Liver (tissue), 9 donors: ENCODE results near the gene SYNGR3. TPM values are rescaled to one million over a fixed set of nuclear protein-coding genes. Genes with fewer than 3 reads are reported as not detected.

Source experiments
- DNase-seq: peaks from one replicate; pipeline ENCODE4 v3.0.0-alpha.2; 2017; ENCODE audit warnings: low spot score
- H3K27ac ChIP-seq, 2 donors: one replicate each; pipeline ENCODE4 v1.7.0; 2013; ENCODE audit warnings: inconsistent platforms in 2 of 2, low read length in 2 of 2, control low read depth in 1 of 2, low read depth in 1 of 2, mild to moderate bottlenecking in 1 of 2
- H3K27me3 ChIP-seq, 4 donors: one replicate each; pipeline versions ENCODE4 v1.6.1 to v1.7.0; 2013; ENCODE audit warnings: low read length in 3 of 4, inconsistent platforms in 1 of 4, mild to moderate bottlenecking in 1 of 4, moderate library complexity in 1 of 4; ENCODE audit not compliant: control insufficient read depth in 4 of 4, insufficient read depth in 4 of 4
- H3K36me3 ChIP-seq, 4 donors: one replicate each; pipeline versions ENCODE4 v1.6.1 to v1.7.0; 2013; ENCODE audit warnings: low read length in 3 of 4, mild to moderate bottlenecking in 3 of 4, low read depth in 1 of 4, moderate library complexity in 1 of 4; ENCODE audit not compliant: control insufficient read depth in 4 of 4, insufficient read depth in 3 of 4
- H3K4me1 ChIP-seq, 4 donors: one replicate each; pipeline versions ENCODE4 v1.6.1 to v1.7.0; 2013; ENCODE audit warnings: low read length in 3 of 4, mild to moderate bottlenecking in 3 of 4, moderate library complexity in 1 of 4; ENCODE audit not compliant: control insufficient read depth in 4 of 4, insufficient read depth in 4 of 4
- H3K4me3 ChIP-seq, 3 donors: one replicate each; pipeline versions ENCODE4 v1.6.1 to v1.7.0; 2013; ENCODE audit warnings: low read length in 3 of 3, control low read depth in 1 of 3, low read depth in 1 of 3, mild to moderate bottlenecking in 1 of 3
- H3K9ac ChIP-seq, 2 donors: one replicate each; pipeline ENCODE4 v1.7.0; 2013; ENCODE audit warnings: low read length in 2 of 2, mild to moderate bottlenecking in 2 of 2, moderate library complexity in 2 of 2, control low read depth in 1 of 2, low read depth in 1 of 2
- H3K9me3 ChIP-seq, 4 donors: one replicate each; pipeline versions ENCODE4 v1.6.1 to v1.7.0; 2013; ENCODE audit warnings: low read length in 3 of 4; ENCODE audit not compliant: control insufficient read depth in 4 of 4
- EGR1 ChIP-seq, 2 donors: IDR thresholded peaks; 2 replicates each; pipeline ENCODE4 v1.6.1; 2016 to 2018; ENCODE audit warnings: antibody characterized with exemption in 2 of 2, low read depth in 2 of 2
- FOXA1 ChIP-seq: IDR thresholded peaks from 2 replicates; pipeline ENCODE4 v1.6.1; 2016; ENCODE audit warnings: antibody characterized with exemption
- FOXA2 ChIP-seq: IDR thresholded peaks from 2 replicates; pipeline ENCODE4 v1.6.1; 2016; ENCODE audit warnings: antibody characterized with exemption
- GABPA ChIP-seq, 2 donors: IDR thresholded peaks in 1 of 2; conservative IDR thresholded peaks in 1 of 2; 2 replicates each; pipeline ENCODE4 v1.6.1; 2016; ENCODE audit warnings: antibody characterized with exemption in 2 of 2, mild to moderate bottlenecking in 1 of 2, moderate library complexity in 1 of 2
- HNF4A ChIP-seq, 2 donors: conservative IDR thresholded peaks; 2 replicates each; pipeline ENCODE4 v1.6.1; 2016; ENCODE audit warnings: antibody characterized with exemption in 2 of 2, mild to moderate bottlenecking in 2 of 2
- JUND ChIP-seq, 2 donors: IDR thresholded peaks; 2 replicates each; pipeline ENCODE4 v1.6.1; 2016; ENCODE audit warnings: antibody characterized with exemption in 2 of 2
- NR2F2 ChIP-seq: IDR thresholded peaks from 2 replicates; pipeline ENCODE4 v1.6.1; 2016; ENCODE audit warnings: antibody characterized with exemption
- RAD21 ChIP-seq, 2 donors: IDR thresholded peaks; 2 replicates each; pipeline ENCODE4 v1.6.1; 2016; ENCODE audit warnings: antibody characterized with exemption in 2 of 2, mild to moderate bottlenecking in 2 of 2
- RXRA ChIP-seq, 2 donors: IDR thresholded peaks; 2 replicates each; pipeline ENCODE4 v1.6.1; 2017 to 2018; ENCODE audit warnings: antibody characterized with exemption in 2 of 2, mild to moderate bottlenecking in 1 of 2
- SP1 ChIP-seq: IDR thresholded peaks from 2 replicates; pipeline ENCODE4 v1.6.1; 2018; ENCODE audit warnings: antibody characterized with exemption, mild to moderate bottlenecking
- WGBS: extraction: QIAGEN DNeasy Blood & Tissue Kit; methylation state at CpG from one replicate; pipeline ENCODE4 v1.1.7; 2013; 5-methylcytosine and 5-hydroxymethylcytosine counted together
- polyA plus RNA-seq, 2 donors: library from polyadenylated mRNA; stranded (reverse) in 1 of 2; unstranded in 1 of 2; fragments of 200-250 nt in 1 of 2; fragments of >200 nt in 1 of 2; fragmentation: Nextera tagmentation in 1 of 2; extraction: Ambion mirVana in 1 of 2; gene quantifications; one replicate each; pipeline versions ENCODE4 v1.2.1 to v1.2.3, GENCODE V29; 2013 to 2015
- total RNA-seq, 2 donors: library from RNA; depleted of rRNA; stranded (reverse); fragments of >200 nt; gene quantifications; one replicate each; pipeline ENCODE4 v1.2.3, GENCODE V29; 2014
- TF ChIP-seq, protein P1 (sequence below): IDR thresholded peaks from 2 replicates; pipeline ENCODE4 v1.6.1; 2016; ENCODE audit warnings: antibody characterized with exemption
- TF ChIP-seq, protein P2 (sequence below): fragments of 150-350 bp; IDR thresholded peaks from 2 replicates; pipeline ENCODE4 v1.5.1; 2017; ENCODE audit warnings: improper control_type of control experiment, low read depth, low read length; ENCODE audit not compliant: missing input control
- TF ChIP-seq, protein P3 (sequence below): IDR thresholded peaks from 2 replicates; pipeline ENCODE4 v1.6.1; 2016; ENCODE audit warnings: antibody characterized with exemption
- TF ChIP-seq, protein P4 (sequence below): IDR thresholded peaks from 2 replicates; pipeline ENCODE4 v1.6.1; 2016; ENCODE audit warnings: antibody characterized with exemption, mild to moderate bottlenecking
- TF ChIP-seq, protein P5 (sequence below): IDR thresholded peaks from 2 replicates; pipeline ENCODE4 v1.6.1; 2016; ENCODE audit warnings: antibody characterized with exemption
- donor health status: healthy.
- donor health status: healthy.
- donor health status: healthy.
- donor health status: healthy.
- donor health status: healthy.

The SYNGR3 gene
- total and polyA plus RNA-seq, 4 donors: 0.09 to 0.47 (median 0.17) TPM; not detected in 1

DNA sequence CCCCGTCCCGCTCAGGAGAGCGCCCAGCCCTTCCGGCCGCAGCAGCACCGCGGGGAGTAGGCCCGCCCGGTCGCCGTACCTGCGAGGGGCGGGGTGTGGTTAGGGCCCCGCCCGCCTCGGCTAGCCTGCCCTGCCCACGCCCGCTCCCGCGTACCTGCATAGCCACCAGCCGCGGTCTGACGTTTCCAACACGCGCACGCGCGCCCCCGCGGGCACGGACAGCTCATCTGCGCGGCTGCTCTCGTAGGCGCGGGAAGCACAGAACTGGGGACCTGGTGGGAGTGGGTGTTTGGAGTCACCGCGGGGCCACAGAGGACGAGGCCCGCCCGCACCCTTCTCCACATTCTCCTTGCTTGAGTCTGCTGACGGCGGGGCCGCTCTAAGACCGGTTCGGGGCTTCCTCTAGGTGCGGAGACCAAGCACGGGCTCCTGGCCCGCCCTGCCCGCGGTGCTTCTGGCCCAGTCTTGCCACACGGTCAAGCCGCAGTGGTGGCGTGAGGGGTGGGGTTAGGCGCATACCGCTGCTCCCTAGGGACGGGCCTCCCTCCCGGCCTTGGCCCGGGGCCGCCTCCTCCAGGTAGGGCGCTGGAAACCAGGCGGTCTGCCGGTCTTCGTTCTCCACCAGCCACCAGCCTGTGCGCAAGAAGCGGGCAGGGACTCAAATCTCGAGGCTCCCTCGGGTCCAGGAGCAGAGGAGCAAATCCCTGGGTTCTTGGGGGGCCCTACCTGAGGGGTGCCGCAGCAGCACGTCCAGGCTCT, 10.3 kb upstream of the SYNGR3 start:
- Histone ChIP-seq H3K9ac (no peak overlapping the region), H3K27ac (no peak overlapping the region), H3K4me1 (peaks cover 2 to 20% (median 6%) of the 10 kb centered on the region in 4 donors), H3K9me3 (no peaks in the 10 kb centered on the region), H3K4me3 (no peak overlapping the region), H3K27me3 (no peaks in the 10 kb centered on the region), H3K36me3 (peaks cover 12 to 38% (median 15%) of the 10 kb centered on the region in 4 donors)
- TF ChIP-seq HNF4A (conservative IDR thresholded peaks at IDR 0.05): no peak
- TF ChIP-seq, protein P1, sequence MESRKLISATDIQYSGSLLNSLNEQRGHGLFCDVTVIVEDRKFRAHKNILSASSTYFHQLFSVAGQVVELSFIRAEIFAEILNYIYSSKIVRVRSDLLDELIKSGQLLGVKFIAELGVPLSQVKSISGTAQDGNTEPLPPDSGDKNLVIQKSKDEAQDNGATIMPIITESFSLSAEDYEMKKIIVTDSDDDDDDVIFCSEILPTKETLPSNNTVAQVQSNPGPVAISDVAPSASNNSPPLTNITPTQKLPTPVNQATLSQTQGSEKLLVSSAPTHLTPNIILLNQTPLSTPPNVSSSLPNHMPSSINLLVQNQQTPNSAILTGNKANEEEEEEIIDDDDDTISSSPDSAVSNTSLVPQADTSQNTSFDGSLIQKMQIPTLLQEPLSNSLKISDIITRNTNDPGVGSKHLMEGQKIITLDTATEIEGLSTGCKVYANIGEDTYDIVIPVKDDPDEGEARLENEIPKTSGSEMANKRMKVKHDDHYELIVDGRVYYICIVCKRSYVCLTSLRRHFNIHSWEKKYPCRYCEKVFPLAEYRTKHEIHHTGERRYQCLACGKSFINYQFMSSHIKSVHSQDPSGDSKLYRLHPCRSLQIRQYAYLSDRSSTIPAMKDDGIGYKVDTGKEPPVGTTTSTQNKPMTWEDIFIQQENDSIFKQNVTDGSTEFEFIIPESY: no peak
- TF ChIP-seq FOXA1: no peak
- TF ChIP-seq, protein P2, sequence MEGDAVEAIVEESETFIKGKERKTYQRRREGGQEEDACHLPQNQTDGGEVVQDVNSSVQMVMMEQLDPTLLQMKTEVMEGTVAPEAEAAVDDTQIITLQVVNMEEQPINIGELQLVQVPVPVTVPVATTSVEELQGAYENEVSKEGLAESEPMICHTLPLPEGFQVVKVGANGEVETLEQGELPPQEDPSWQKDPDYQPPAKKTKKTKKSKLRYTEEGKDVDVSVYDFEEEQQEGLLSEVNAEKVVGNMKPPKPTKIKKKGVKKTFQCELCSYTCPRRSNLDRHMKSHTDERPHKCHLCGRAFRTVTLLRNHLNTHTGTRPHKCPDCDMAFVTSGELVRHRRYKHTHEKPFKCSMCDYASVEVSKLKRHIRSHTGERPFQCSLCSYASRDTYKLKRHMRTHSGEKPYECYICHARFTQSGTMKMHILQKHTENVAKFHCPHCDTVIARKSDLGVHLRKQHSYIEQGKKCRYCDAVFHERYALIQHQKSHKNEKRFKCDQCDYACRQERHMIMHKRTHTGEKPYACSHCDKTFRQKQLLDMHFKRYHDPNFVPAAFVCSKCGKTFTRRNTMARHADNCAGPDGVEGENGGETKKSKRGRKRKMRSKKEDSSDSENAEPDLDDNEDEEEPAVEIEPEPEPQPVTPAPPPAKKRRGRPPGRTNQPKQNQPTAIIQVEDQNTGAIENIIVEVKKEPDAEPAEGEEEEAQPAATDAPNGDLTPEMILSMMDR: no peak
- no peak for TF ChIP-seq RXRA (IDR thresholded peaks at IDR 0.05)
- no peak for TF ChIP-seq JUND (IDR thresholded peaks at IDR 0.05)
- no peak for TF ChIP-seq EGR1 (IDR thresholded peaks at IDR 0.05; ENCODE audit: low read depth in 2 of 2)
- no peak for TF ChIP-seq FOXA2
- TF ChIP-seq RAD21 (IDR thresholded peaks at IDR 0.05): no peak
- TF ChIP-seq, protein P3, sequence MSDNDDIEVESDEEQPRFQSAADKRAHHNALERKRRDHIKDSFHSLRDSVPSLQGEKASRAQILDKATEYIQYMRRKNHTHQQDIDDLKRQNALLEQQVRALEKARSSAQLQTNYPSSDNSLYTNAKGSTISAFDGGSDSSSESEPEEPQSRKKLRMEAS: no peak
- TF ChIP-seq, protein P4, sequence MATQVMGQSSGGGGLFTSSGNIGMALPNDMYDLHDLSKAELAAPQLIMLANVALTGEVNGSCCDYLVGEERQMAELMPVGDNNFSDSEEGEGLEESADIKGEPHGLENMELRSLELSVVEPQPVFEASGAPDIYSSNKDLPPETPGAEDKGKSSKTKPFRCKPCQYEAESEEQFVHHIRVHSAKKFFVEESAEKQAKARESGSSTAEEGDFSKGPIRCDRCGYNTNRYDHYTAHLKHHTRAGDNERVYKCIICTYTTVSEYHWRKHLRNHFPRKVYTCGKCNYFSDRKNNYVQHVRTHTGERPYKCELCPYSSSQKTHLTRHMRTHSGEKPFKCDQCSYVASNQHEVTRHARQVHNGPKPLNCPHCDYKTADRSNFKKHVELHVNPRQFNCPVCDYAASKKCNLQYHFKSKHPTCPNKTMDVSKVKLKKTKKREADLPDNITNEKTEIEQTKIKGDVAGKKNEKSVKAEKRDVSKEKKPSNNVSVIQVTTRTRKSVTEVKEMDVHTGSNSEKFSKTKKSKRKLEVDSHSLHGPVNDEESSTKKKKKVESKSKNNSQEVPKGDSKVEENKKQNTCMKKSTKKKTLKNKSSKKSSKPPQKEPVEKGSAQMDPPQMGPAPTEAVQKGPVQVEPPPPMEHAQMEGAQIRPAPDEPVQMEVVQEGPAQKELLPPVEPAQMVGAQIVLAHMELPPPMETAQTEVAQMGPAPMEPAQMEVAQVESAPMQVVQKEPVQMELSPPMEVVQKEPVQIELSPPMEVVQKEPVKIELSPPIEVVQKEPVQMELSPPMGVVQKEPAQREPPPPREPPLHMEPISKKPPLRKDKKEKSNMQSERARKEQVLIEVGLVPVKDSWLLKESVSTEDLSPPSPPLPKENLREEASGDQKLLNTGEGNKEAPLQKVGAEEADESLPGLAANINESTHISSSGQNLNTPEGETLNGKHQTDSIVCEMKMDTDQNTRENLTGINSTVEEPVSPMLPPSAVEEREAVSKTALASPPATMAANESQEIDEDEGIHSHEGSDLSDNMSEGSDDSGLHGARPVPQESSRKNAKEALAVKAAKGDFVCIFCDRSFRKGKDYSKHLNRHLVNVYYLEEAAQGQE: no peak
- no peak for TF ChIP-seq GABPA (IDR thresholded peaks at IDR 0.05 in 1 of 2, conservative IDR thresholded peaks at IDR 0.05 in 1 of 2)
- no peak for TF ChIP-seq SP1
- TF ChIP-seq, protein P5, sequence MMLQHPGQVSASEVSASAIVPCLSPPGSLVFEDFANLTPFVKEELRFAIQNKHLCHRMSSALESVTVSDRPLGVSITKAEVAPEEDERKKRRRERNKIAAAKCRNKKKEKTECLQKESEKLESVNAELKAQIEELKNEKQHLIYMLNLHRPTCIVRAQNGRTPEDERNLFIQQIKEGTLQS: no peak
- no peak for TF ChIP-seq NR2F2
- no peak for DNase-seq
- WGBS: 49% methylated on average over 70 of the region's 70 CpGs
